H9 (cell line): ENCODE measurements around the gene LONRF3. TPM values are rescaled to one million over a fixed set of nuclear protein-coding genes. Genes with fewer than 3 reads are reported as not detected.
A peak's percentile ranks its signal among the peaks of the same experiment; 100 is the strongest.

ENCODE experiments used
- DNase-seq: peaks from one replicate; pipeline ENCODE4 v3.0.0-alpha.2; 2017
- H2AFZ ChIP-seq: one replicate; pipeline ENCODE4 v1.6.1; 2013; ENCODE audit warnings: mild to moderate bottlenecking, low read length, control low read depth, moderate library complexity
- H2AK5ac ChIP-seq: 2 replicates; pipeline ENCODE4 v1.6.1; 2013; ENCODE audit warnings: low read length, control low read depth, mixed read lengths; ENCODE audit not compliant: insufficient read length
- H2BK120ac ChIP-seq: one replicate; pipeline ENCODE4 v1.6.1; 2013; ENCODE audit warnings: low read depth, mild to moderate bottlenecking, low read length, control low read depth, inconsistent platforms; ENCODE audit not compliant: poor library complexity, severe bottlenecking
- H2BK12ac ChIP-seq: 2 replicates; pipeline ENCODE4 v1.6.1; 2013; ENCODE audit warnings: low read length, control low read depth, mixed read lengths, low read depth; ENCODE audit not compliant: insufficient read length
- H2BK15ac ChIP-seq: 2 replicates; pipeline ENCODE4 v1.6.1; 2013; ENCODE audit warnings: low read depth, low read length, control low read depth
- H2BK20ac ChIP-seq: one replicate; pipeline ENCODE4 v1.6.1; 2013; ENCODE audit warnings: low read depth, mild to moderate bottlenecking, low read length, control low read depth, inconsistent platforms; ENCODE audit not compliant: poor library complexity, severe bottlenecking
- H2BK5ac ChIP-seq: 2 replicates; pipeline ENCODE4 v1.6.1; 2013; ENCODE audit warnings: low read length, control low read depth, mixed read lengths; ENCODE audit not compliant: insufficient read length
- H3K14ac ChIP-seq: 2 replicates; pipeline ENCODE4 v1.6.1; 2013; ENCODE audit warnings: low read length, control low read depth; ENCODE audit not compliant: insufficient read depth
- H3K18ac ChIP-seq: 2 replicates; pipeline ENCODE4 v1.6.1; 2013; ENCODE audit warnings: low read depth, mild to moderate bottlenecking, mixed read lengths, low read length, control low read depth; ENCODE audit not compliant: insufficient read length
- H3K23ac ChIP-seq: 2 replicates; pipeline ENCODE4 v1.6.1; 2013; ENCODE audit warnings: low read length, control low read depth, mixed read lengths, low read depth; ENCODE audit not compliant: insufficient read length
- H3K23me2 ChIP-seq: 2 replicates; pipeline ENCODE4 v1.6.1; 2013; ENCODE audit warnings: low read depth, mild to moderate bottlenecking, mixed read lengths, low read length, control low read depth; ENCODE audit not compliant: insufficient read length, poor library complexity, severe bottlenecking
- H3K27ac ChIP-seq: 2 replicates; pipeline ENCODE4 v1.5.1; 2013; ENCODE audit warnings: low read length, control low read depth, mixed read lengths, low read depth; ENCODE audit not compliant: insufficient read length
- H3K27me3 ChIP-seq: 2 replicates; pipeline ENCODE4 v1.6.1; 2013; ENCODE audit warnings: low read length, control low read depth, inconsistent platforms; ENCODE audit not compliant: insufficient read depth
- H3K4ac ChIP-seq: 2 replicates; pipeline ENCODE4 v1.6.1; 2013; ENCODE audit warnings: low read depth, mild to moderate bottlenecking, control low read depth, inconsistent platforms, low read length, moderate library complexity
- H3K4me1 ChIP-seq: 2 replicates; pipeline ENCODE4 v1.6.1; 2013; ENCODE audit warnings: low read length, control low read depth, inconsistent platforms; ENCODE audit not compliant: insufficient read depth
- H3K4me2 ChIP-seq: 2 replicates; pipeline ENCODE4 v1.6.1; 2013; ENCODE audit warnings: low read length, control low read depth, mixed read lengths; ENCODE audit not compliant: insufficient read length, insufficient read depth
- H3K56ac ChIP-seq: 2 replicates; pipeline ENCODE4 v1.6.1; 2013; ENCODE audit warnings: low read depth, mild to moderate bottlenecking, mixed read lengths, low read length, control low read depth; ENCODE audit not compliant: insufficient read length
- H3K79me1 ChIP-seq: 2 replicates; pipeline ENCODE4 v1.6.1; 2013; ENCODE audit warnings: low read depth, mild to moderate bottlenecking, moderate library complexity, low read length, control low read depth, inconsistent platforms; ENCODE audit not compliant: insufficient read depth, poor library complexity, severe bottlenecking
- H3K79me2 ChIP-seq: 2 replicates; pipeline ENCODE4 v1.6.1; 2013; ENCODE audit warnings: low read length, control low read depth, inconsistent platforms; ENCODE audit not compliant: insufficient read depth
- H3K9ac ChIP-seq: 2 replicates; pipeline ENCODE4 v1.6.1; 2013; ENCODE audit warnings: low read length, control low read depth, mixed read lengths; ENCODE audit not compliant: insufficient read length; ENCODE audit errors: extremely low read depth
- H3K9me3 ChIP-seq: one replicate; pipeline ENCODE4 v1.6.1; 2013; ENCODE audit warnings: low read depth, low read length, inconsistent platforms; ENCODE audit not compliant: control insufficient read depth
- H3T11ph ChIP-seq: one replicate; pipeline ENCODE4 v1.6.1; 2013; ENCODE audit warnings: mild to moderate bottlenecking, low read length, control low read depth, inconsistent platforms
- H4K20me1 ChIP-seq: one replicate; pipeline ENCODE4 v1.6.1; 2013; ENCODE audit not compliant: control insufficient read depth, insufficient read length, insufficient read depth
- H4K5ac ChIP-seq: 2 replicates; pipeline ENCODE4 v1.6.1; 2013; ENCODE audit warnings: low read depth, mild to moderate bottlenecking, mixed read lengths, low read length, control low read depth; ENCODE audit not compliant: insufficient read length
- H4K8ac ChIP-seq: replicated peaks from 2 replicates; pipeline ENCODE4 v1.6.1; 2013; ENCODE audit warnings: low read length, control low read depth, mixed read lengths, low read depth; ENCODE audit not compliant: insufficient read length
- H4K91ac ChIP-seq: 2 replicates; pipeline ENCODE4 v1.6.1; 2013; ENCODE audit warnings: low read depth, mild to moderate bottlenecking, moderate library complexity, mixed read lengths, low read length, control low read depth; ENCODE audit not compliant: insufficient read length
- H3K27ac Mint-ChIP-seq, 3 experiments: 2 replicates in 2 of 3; 3 replicates in 1 of 3; pipeline ENCODE4 v1.8.0; 2020 to 2021; ENCODE audit warnings: mixed read lengths in 3 of 3, mild to moderate bottlenecking in 1 of 3, moderate library complexity in 1 of 3
- H3K27me3 Mint-ChIP-seq: 2 replicates; pipeline ENCODE4 v1.8.0; 2021; ENCODE audit warnings: low read depth, mild to moderate bottlenecking, moderate library complexity, mixed read lengths
- H3K36me3 Mint-ChIP-seq, 3 experiments: 2 replicates in 2 of 3; 3 replicates in 1 of 3; pipeline ENCODE4 v1.8.0; 2020 to 2021; ENCODE audit warnings: low read depth in 3 of 3, mixed read lengths in 3 of 3; ENCODE audit not compliant: insufficient read depth in 1 of 3
- H3K4me1 Mint-ChIP-seq, 2 experiments: 2 replicates each; pipeline ENCODE4 v1.8.0; 2020; ENCODE audit warnings: mixed read lengths in 2 of 2
- H3K4me3 Mint-ChIP-seq, 2 experiments: 2 replicates in 1 of 2; 3 replicates in 1 of 2; pipeline ENCODE4 v1.8.0; 2020 to 2021; ENCODE audit warnings: mild to moderate bottlenecking in 2 of 2, mixed read lengths in 2 of 2, moderate library complexity in 1 of 2
- H3K9me3 Mint-ChIP-seq, 2 experiments: 2 replicates in 1 of 2; 3 replicates in 1 of 2; pipeline ENCODE4 v1.8.0; 2020; ENCODE audit warnings: mild to moderate bottlenecking in 2 of 2, mixed read lengths in 2 of 2, moderate library complexity in 1 of 2
- CTCF ChIP-seq: fragments of 200-600 bp; sonication (generic); conservative IDR thresholded peaks from 3 replicates; pipeline ENCODE4 v1.8.0; 2021; ENCODE audit warnings: antibody characterized with exemption, mild to moderate bottlenecking
- WGBS: extraction: QIAGEN DNeasy Blood & Tissue Kit; methylation state at CpG from one replicate; pipeline ENCODE4 v1.1.7; 2013; ENCODE audit warnings: missing lambda C conversion rate, low lambda C conversion rate, mixed read lengths; ENCODE audit not compliant: insufficient read length; ENCODE audit errors: extremely low coverage; 5-methylcytosine and 5-hydroxymethylcytosine counted together
- total RNA-seq: library from RNA; stranded (reverse); gene quantifications from 2 replicates; pipeline ENCODE4 v1.2.1, GENCODE V29; 2021

Gene LONRF3
- total RNA-seq, 1 experiment from 2014 or later = 0.33 TPM

- Histone ChIP-seq H3K9me3 (peaks cover 39% of the 10 kb centered on the region), H2BK12ac (no peak overlapping the region)
- peak; percentile 67 for TF ChIP-seq CTCF
Measured at GRCh38 chrX:119067023-119067739, 92.8 kb downstream of the LONRF3 start.

More at GRCh38 chrX:119067023-119067739, 92.8 kb downstream of the LONRF3 start:
- H3K23me2 ChIP-seq = no peaks in the 10 kb centered on the region
- H2AFZ ChIP-seq = no peak overlapping the region
- H2AK5ac ChIP-seq = no peak overlapping the region
- no peaks in the 10 kb centered on the region for H3K79me2 ChIP-seq
- H4K91ac ChIP-seq = no peak overlapping the region
- no peaks in the 10 kb centered on the region for H3K79me1 ChIP-seq
- H3K27ac ChIP-seq = no peak overlapping the region
- H3K14ac ChIP-seq = no peak overlapping the region
- H3K9me3 Mint-ChIP-seq = peaks cover 34 to 35% of the 10 kb centered on the region in 2 experiments
- no peak overlapping the region for H3T11ph ChIP-seq
- peaks cover 0 to 6% (median 0%) of the 10 kb centered on the region in 3 experiments; a peak in 1 of 7 replicates for H3K36me3 Mint-ChIP-seq
- no peak overlapping the region for H2BK20ac ChIP-seq
- no peak overlapping the region for H3K56ac ChIP-seq
- H3K27ac Mint-ChIP-seq = no peak overlapping the region
- H2BK120ac ChIP-seq = no peak overlapping the region
- H3K27me3 ChIP-seq = no peaks in the 10 kb centered on the region
- peak; percentile 42 for DNase-seq
- no peak overlapping the region for H4K8ac ChIP-seq
- H3K4me1 Mint-ChIP-seq = peaks cover 6 to 7% of the 10 kb centered on the region in 2 experiments
- peaks cover 4% of the 10 kb centered on the region; the same call in 1 of the 2 replicates for H3K27me3 Mint-ChIP-seq
- no CpG with 5 or more reads among the region's 7 CpGs for WGBS
- no peak overlapping the region for H3K4me2 ChIP-seq
- no peak overlapping the region for H2BK5ac ChIP-seq
- H3K4ac ChIP-seq = no peak overlapping the region
- H3K9ac ChIP-seq = no peak overlapping the region
- H3K4me3 Mint-ChIP-seq = no peak overlapping the region
- no peaks in the 10 kb centered on the region for H3K4me1 ChIP-seq
- no peak overlapping the region for H3K23ac ChIP-seq
- no peak overlapping the region for H3K18ac ChIP-seq
- no peak overlapping the region for H4K5ac ChIP-seq
- no peak overlapping the region for H2BK15ac ChIP-seq
- no peaks in the 10 kb centered on the region for H4K20me1 ChIP-seq

Other genes with a start within 250 kb of the LONRF3 start
- gene IL13RA1, start 247.0 kb upstream of the LONRF3 start, total RNA-seq = 13.4 and 14.4 TPM in 2 replicates
- gene ZCCHC12, start 150.8 kb upstream of the LONRF3 start, total RNA-seq = 2.1 and 2.6 TPM in 2 replicates
- not detected in 2 replicates for gene CT47C1, start 98.4 kb downstream of the LONRF3 start, total RNA-seq
- not detected in 2 replicates for gene KIAA1210, start 153.2 kb downstream of the LONRF3 start, total RNA-seq